Measurements from ENCODE around the gene RNU6-8.

DNA sequence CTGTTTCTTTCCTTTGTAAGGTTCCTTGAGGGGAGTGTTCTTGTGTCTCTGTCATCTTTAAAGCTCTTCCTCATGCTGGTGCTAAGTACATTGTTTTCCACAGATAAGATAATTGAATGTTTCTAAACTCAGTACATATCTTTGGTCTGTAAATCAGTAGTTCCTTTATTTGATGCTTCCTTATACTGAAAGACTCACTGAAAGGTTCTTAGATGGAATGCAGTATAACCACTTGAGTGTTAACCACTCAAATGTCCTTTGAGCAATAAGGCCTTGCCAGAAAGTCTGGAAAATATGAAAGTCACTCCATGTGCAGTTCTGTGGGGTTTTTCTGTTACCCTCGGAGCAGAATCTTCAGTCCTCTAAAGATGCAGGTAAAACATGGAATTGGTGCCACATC, 23.0 kb upstream of the RNU6-8 start:
- TF ChIP-seq, protein P1, sequence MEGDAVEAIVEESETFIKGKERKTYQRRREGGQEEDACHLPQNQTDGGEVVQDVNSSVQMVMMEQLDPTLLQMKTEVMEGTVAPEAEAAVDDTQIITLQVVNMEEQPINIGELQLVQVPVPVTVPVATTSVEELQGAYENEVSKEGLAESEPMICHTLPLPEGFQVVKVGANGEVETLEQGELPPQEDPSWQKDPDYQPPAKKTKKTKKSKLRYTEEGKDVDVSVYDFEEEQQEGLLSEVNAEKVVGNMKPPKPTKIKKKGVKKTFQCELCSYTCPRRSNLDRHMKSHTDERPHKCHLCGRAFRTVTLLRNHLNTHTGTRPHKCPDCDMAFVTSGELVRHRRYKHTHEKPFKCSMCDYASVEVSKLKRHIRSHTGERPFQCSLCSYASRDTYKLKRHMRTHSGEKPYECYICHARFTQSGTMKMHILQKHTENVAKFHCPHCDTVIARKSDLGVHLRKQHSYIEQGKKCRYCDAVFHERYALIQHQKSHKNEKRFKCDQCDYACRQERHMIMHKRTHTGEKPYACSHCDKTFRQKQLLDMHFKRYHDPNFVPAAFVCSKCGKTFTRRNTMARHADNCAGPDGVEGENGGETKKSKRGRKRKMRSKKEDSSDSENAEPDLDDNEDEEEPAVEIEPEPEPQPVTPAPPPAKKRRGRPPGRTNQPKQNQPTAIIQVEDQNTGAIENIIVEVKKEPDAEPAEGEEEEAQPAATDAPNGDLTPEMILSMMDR (IDR thresholded peaks at IDR 0.05): no peak
- no peak for TF ChIP-seq POLR2AphosphoS5 (IDR thresholded peaks at IDR 0.05)
- no peak for TF ChIP-seq POLR2A (IDR thresholded peaks at IDR 0.05)
